ENCODE results near the gene PTPN14. TPM values are rescaled to one million over a fixed set of nuclear protein-coding genes. Genes with fewer than 3 reads are reported as not detected.

Gene PTPN14
- total and polyA plus RNA-seq, 2 of the 8 experiments (the other 6 are each of a cell fraction or from before 2014, with no cell fraction given): 14.4 to 93.6 TPM

- Histone ChIP-seq H2AFZ (ENCODE audit: low read length) (no peak overlapping the region), H2BK20ac (ENCODE audit: low read length) (no peak overlapping the region), H4K8ac (ENCODE audit: extremely low read depth, insufficient read depth, low read length) (no peak overlapping the region), H2BK15ac (ENCODE audit: low read length) (no peak overlapping the region), H3K9me3 (ENCODE audit: insufficient read depth in 2 of 2, low read depth in 1 of 2, low read length in 1 of 2) (no peaks in the 10 kb centered on the region), H2AK5ac (ENCODE audit: low read depth, low read length) (no peak overlapping the region), H3K14ac (ENCODE audit: insufficient read length) (no peak overlapping the region), H3K4me1 (replicated peaks in 1 of 4; ENCODE audit: control insufficient read depth in 3 of 4, insufficient read depth in 4 of 4, low read length in 3 of 4) (peaks cover 5 to 23% (median 12%) of the 10 kb centered on the region in 4 experiments; a peak in 6 of 7 replicates), H3K4me2 (ENCODE audit: insufficient read depth in 1 of 2, low read depth in 2 of 2, low read length in 2 of 2) (no peak overlapping the region), H4K5ac (ENCODE audit: insufficient read length, low read depth, low read length) (no peak overlapping the region), H2BK5ac (ENCODE audit: low read depth, low read length) (no peak overlapping the region), H3K79me2 (ENCODE audit: control insufficient read depth in 1 of 2, insufficient read depth in 2 of 2, low read length in 2 of 2) (peaks cover 0 to 72% of the 10 kb centered on the region in 2 experiments; a peak in 3 of 4 replicates), H4K20me1 (replicated peaks in 1 of 2; ENCODE audit: control insufficient read depth in 1 of 2, insufficient read depth in 2 of 2, low read length in 2 of 2) (peaks cover 15 to 19% of the 10 kb centered on the region in 2 experiments), H3K4me3 (ENCODE audit: extremely low read depth in 1 of 4, insufficient read depth in 2 of 4, low read depth in 3 of 4, low read length in 4 of 4) (no peak overlapping the region), H3K4ac (replicated peaks; ENCODE audit: insufficient read length, low read depth, low read length) (no peak overlapping the region), H3K36me3 (ENCODE audit: control insufficient read depth in 2 of 4, insufficient read depth in 4 of 4, low read length in 3 of 4) (no peaks in the 10 kb centered on the region), H3K23me2 (ENCODE audit: low read depth, low read length) (no peaks in the 10 kb centered on the region; the same call in 1 of the 2 replicates), H3K27me3 (replicated peaks in 1 of 4; ENCODE audit: control insufficient read depth in 3 of 4, extremely low read depth in 1 of 4, insufficient read depth in 3 of 4, low read length in 3 of 4) (peaks cover 0 to 6% (median 2%) of the 10 kb centered on the region in 4 experiments; a peak in 3 of 7 replicates), H3K27ac (ENCODE audit: low read depth, low read length) (no peak overlapping the region), H3K56ac (replicated peaks; ENCODE audit: insufficient read length, low read depth, low read length) (no peak overlapping the region), H3K79me1 (ENCODE audit: low read depth, low read length) (0 out of 2 replicates have a peak, but pooled peaks cover 5% of the 10 kb centered on the region), H2BK12ac (ENCODE audit: low read depth, low read length) (no peak overlapping the region), H3K23ac (ENCODE audit: insufficient read length) (no peak overlapping the region), H3K9ac (replicated peaks in 1 of 4; ENCODE audit: extremely low read depth in 1 of 4, low read depth in 3 of 4, low read length in 3 of 4) (no peak overlapping the region), H2BK120ac (replicated peaks; ENCODE audit: low read depth, low read length) (no peak overlapping the region), H4K91ac (replicated peaks; ENCODE audit: insufficient read length, low read length) (no peak overlapping the region), H3K18ac (ENCODE audit: extremely low read depth, low read length) (no peak overlapping the region)
- FAIRE-seq (no peak), DNase-seq (ENCODE audit: low read depth in 1 of 2, low spot score in 2 of 2) (no peak)
- ChIA-PET POLR2A (ENCODE audit: partially characterized antibody) (interaction anchor here (1.3 kb wide), 1 partner anchor 33 kb away, joined by 7 read pairs; the partner anchor contains the start of gene PTPN14), CTCF (ENCODE audit: partially characterized antibody) (interaction anchor here (0.7 to 0.8 kb wide), 2 partner anchors 12 to 43 kb away, joined by 3 read pairs; no protein-coding TSS in a partner anchor)
- TF ChIP-seq RFX5 (IDR thresholded peaks at IDR 0.05; ENCODE audit: borderline replicate concordance, low read depth, low read length): no peak
- no peak for TF ChIP-seq RBBP5 (IDR thresholded peaks at IDR 0.05; ENCODE audit: borderline replicate concordance, low read depth, low read length)
- TF ChIP-seq KDM1A (IDR thresholded peaks at IDR 0.05; ENCODE audit: borderline replicate concordance, low read length): no peak
- no peak for TF ChIP-seq KDM4A (IDR thresholded peaks at IDR 0.05; ENCODE audit: low read depth, low read length, severe bottlenecking)
- no peak for TF ChIP-seq EGR1 (IDR thresholded peaks at IDR 0.05; ENCODE audit: borderline replicate concordance, low read depth, low read length)
- TF ChIP-seq CTCF (IDR thresholded peaks at IDR 0.05; ENCODE audit: control extremely low read depth in 1 of 3, insufficient read depth in 1 of 3, low read depth in 1 of 3, low read length in 3 of 3): no peak
- no peak for TF ChIP-seq NANOG (IDR thresholded peaks at IDR 0.05; ENCODE audit: insufficient read depth, low read depth, low read length, poor library complexity, severe bottlenecking)
- no peak for TF ChIP-seq SIRT6 (IDR thresholded peaks at IDR 0.05; ENCODE audit: low read length)
- TF ChIP-seq TBP (IDR thresholded peaks at IDR 0.05; ENCODE audit: low read depth, low read length): no peak
- TF ChIP-seq NRF1 (IDR thresholded peaks at IDR 0.05; ENCODE audit: low read depth, low read length): no peak
- TF ChIP-seq SRF (IDR thresholded peaks at IDR 0.05; ENCODE audit: low read depth, low read length): no peak
- TF ChIP-seq SIN3A (conservative IDR thresholded peaks at IDR 0.05 in 1 of 2, IDR thresholded peaks at IDR 0.05 in 1 of 2; ENCODE audit: low read depth in 1 of 2, low read length in 2 of 2): no peak
These were observed 33.0 kb downstream of the PTPN14 start for GRCh38 chr1:214518361-214518760.
